Body of pancreas (tissue), 4 donors: ENCODE data around the gene DMGDH.

ENCODE experiments used
- POLR2A ChIP-seq, 3 donors: fragments of 450-650 bp; IDR thresholded peaks; one replicate each; pipeline ENCODE4 v1.6.1; 2016; ENCODE audit warnings: antibody characterized with exemption in 3 of 3, mild to moderate bottlenecking in 2 of 3
- TF ChIP-seq, protein P1 (sequence below), 7 experiments: fragments of 450-650 bp in 4 of 7; fragments of 200-600 bp in 3 of 7; sonication (generic) in 3 of 7; IDR thresholded peaks; one replicate each; pipeline ENCODE4 v1.5.1; 2016 to 2019; ENCODE audit warnings: antibody characterized with exemption in 7 of 7

- TF ChIP-seq, protein P1, sequence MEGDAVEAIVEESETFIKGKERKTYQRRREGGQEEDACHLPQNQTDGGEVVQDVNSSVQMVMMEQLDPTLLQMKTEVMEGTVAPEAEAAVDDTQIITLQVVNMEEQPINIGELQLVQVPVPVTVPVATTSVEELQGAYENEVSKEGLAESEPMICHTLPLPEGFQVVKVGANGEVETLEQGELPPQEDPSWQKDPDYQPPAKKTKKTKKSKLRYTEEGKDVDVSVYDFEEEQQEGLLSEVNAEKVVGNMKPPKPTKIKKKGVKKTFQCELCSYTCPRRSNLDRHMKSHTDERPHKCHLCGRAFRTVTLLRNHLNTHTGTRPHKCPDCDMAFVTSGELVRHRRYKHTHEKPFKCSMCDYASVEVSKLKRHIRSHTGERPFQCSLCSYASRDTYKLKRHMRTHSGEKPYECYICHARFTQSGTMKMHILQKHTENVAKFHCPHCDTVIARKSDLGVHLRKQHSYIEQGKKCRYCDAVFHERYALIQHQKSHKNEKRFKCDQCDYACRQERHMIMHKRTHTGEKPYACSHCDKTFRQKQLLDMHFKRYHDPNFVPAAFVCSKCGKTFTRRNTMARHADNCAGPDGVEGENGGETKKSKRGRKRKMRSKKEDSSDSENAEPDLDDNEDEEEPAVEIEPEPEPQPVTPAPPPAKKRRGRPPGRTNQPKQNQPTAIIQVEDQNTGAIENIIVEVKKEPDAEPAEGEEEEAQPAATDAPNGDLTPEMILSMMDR (IDR thresholded peaks at IDR 0.05) = no peak
- TF ChIP-seq POLR2A (IDR thresholded peaks at IDR 0.05) = no peak
Measured at GRCh38 chr5:79005151-79005550, 64.3 kb downstream of the DMGDH start.
